Measurements from ENCODE around the gene FOXC2.

DNA sequence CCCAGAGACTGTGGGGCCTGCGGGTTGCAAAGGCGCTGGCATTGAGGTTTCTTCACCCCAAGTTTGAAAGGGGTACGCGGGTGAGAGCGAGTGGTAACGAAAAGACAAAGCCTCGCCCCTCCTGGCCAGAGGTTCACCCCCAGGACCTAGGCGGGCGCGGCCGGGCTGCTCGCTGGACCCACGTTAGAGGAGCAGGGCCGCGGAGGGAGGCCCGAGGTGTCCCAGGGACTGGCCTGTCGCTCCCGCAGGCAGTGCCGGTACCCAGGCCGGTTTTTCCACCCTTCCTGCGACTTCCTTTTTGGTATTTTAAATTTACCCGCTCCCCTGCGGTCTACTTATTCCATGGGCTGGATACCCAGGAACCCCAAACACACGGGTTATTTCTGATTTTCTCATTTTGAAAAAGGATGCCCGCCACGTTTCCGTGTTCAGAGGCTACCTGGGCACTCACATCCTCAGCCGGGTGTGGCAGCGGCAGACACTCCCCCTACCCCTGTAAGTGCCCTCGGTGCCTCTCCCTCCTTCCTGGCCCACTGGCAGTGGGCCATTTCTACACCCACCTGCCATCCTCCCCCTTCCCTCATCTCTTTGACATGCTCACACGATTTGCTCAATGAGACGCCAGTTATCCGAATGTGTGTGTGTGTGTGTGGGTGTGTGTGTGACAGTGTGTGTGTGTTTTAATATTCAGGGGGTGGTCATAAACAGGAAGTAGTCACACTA is 10.1 kb downstream of the FOXC2 start:
- TF ChIP-seq, protein P1, sequence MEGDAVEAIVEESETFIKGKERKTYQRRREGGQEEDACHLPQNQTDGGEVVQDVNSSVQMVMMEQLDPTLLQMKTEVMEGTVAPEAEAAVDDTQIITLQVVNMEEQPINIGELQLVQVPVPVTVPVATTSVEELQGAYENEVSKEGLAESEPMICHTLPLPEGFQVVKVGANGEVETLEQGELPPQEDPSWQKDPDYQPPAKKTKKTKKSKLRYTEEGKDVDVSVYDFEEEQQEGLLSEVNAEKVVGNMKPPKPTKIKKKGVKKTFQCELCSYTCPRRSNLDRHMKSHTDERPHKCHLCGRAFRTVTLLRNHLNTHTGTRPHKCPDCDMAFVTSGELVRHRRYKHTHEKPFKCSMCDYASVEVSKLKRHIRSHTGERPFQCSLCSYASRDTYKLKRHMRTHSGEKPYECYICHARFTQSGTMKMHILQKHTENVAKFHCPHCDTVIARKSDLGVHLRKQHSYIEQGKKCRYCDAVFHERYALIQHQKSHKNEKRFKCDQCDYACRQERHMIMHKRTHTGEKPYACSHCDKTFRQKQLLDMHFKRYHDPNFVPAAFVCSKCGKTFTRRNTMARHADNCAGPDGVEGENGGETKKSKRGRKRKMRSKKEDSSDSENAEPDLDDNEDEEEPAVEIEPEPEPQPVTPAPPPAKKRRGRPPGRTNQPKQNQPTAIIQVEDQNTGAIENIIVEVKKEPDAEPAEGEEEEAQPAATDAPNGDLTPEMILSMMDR (IDR thresholded peaks at IDR 0.05) = no peak
- no peak for TF ChIP-seq POLR2A (IDR thresholded peaks at IDR 0.05)
